Thoracic aorta (tissue), 2 donors: ENCODE results near the gene GMDS. TPM values are rescaled to one million over a fixed set of nuclear protein-coding genes. Genes with fewer than 3 reads are reported as not detected.

Experiments
- ATAC-seq: fragments of 150-250 bp; one replicate; pipeline ENCODE4 v1.8.0; 2017; ENCODE audit warnings: low read depth; ENCODE audit not compliant: insufficient number of reproducible peaks, low FRiP score
- DNase-seq: peaks from one replicate; pipeline ENCODE4 v3.0.0-alpha.2; 2020; ENCODE audit warnings: low spot score
- H3K27ac ChIP-seq, 2 donors: fragments of 200-600 bp; sonication (generic); 1 replicate in 1 of 2; 2 replicates in 1 of 2; pipeline ENCODE4 v1.5.1; 2016; ENCODE audit warnings: mild to moderate bottlenecking in 2 of 2, moderate library complexity in 2 of 2
- H3K27me3 ChIP-seq: fragments of 200-600 bp; sonication (generic); replicated peaks from 2 replicates; pipeline ENCODE4 v1.6.0; 2016; ENCODE audit warnings: mild to moderate bottlenecking; ENCODE audit not compliant: insufficient read depth
- H3K36me3 ChIP-seq: fragments of 200-600 bp; sonication (generic); one replicate; pipeline ENCODE4 v1.5.1; 2016
- H3K4me1 ChIP-seq, 2 donors: fragments of 200-600 bp; sonication (generic); 1 replicate in 1 of 2; 2 replicates in 1 of 2; pipeline versions ENCODE4 v1.5.1 to v1.6.0; 2016; ENCODE audit warnings: low read depth in 2 of 2, mild to moderate bottlenecking in 1 of 2; ENCODE audit not compliant: control insufficient read depth in 1 of 2
- H3K4me3 ChIP-seq: fragments of 200-600 bp; sonication (generic); 2 replicates; pipeline ENCODE4 v1.5.1; 2016; ENCODE audit warnings: mild to moderate bottlenecking
- H3K9me3 ChIP-seq: fragments of 200-600 bp; sonication (generic); 2 replicates; pipeline ENCODE4 v1.5.1; 2016
- total RNA-seq, 2 donors: library from RNA; depleted of rRNA; stranded (reverse); fragments of >200 nt; gene quantifications; one replicate each; pipeline versions ENCODE4 v1.1.0 to v1.2.3, GENCODE V29; 2016
- TF ChIP-seq, protein P1 (sequence below): fragments of 200-600 bp; sonication (generic); IDR thresholded peaks from one replicate; pipeline ENCODE4 v1.5.1; 2019; ENCODE audit warnings: antibody characterized with exemption

The GMDS gene
- total RNA-seq, 2 donors from 2014 or later, result 87.8 to 87.9 TPM

DNA sequence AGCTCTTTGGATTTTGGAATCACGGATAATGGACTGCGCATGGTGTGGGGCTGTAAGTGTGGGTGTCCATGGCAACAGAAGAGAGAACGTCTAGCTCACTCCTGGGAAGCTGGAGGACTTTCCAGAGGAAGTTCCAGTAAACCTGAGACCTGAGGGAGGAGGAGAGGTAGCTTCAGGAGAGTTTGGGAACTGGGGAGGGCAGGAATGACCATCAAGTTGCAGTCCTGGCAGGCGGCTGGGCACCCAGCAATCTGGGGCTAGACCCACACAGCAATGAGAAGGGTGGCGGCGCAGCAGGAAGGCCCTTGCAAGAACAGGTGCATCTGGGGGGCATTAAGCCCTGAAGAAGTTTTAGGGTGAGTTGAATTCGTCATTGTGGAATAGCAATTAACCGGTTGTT, 539.8 kb downstream of the GMDS start:
- DNase-seq (no peak), ATAC-seq (no peak)
- Histone ChIP-seq H3K27me3 (no peaks in the 10 kb centered on the region), H3K36me3 (no peaks in the 10 kb centered on the region), H3K4me3 (no peak overlapping the region), H3K9me3 (no peaks in the 10 kb centered on the region), H3K27ac (no peak overlapping the region), H3K4me1 (peaks cover 22 to 39% of the 10 kb centered on the region in 2 donors)
- TF ChIP-seq, protein P1, sequence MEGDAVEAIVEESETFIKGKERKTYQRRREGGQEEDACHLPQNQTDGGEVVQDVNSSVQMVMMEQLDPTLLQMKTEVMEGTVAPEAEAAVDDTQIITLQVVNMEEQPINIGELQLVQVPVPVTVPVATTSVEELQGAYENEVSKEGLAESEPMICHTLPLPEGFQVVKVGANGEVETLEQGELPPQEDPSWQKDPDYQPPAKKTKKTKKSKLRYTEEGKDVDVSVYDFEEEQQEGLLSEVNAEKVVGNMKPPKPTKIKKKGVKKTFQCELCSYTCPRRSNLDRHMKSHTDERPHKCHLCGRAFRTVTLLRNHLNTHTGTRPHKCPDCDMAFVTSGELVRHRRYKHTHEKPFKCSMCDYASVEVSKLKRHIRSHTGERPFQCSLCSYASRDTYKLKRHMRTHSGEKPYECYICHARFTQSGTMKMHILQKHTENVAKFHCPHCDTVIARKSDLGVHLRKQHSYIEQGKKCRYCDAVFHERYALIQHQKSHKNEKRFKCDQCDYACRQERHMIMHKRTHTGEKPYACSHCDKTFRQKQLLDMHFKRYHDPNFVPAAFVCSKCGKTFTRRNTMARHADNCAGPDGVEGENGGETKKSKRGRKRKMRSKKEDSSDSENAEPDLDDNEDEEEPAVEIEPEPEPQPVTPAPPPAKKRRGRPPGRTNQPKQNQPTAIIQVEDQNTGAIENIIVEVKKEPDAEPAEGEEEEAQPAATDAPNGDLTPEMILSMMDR, result no peak

DNA sequence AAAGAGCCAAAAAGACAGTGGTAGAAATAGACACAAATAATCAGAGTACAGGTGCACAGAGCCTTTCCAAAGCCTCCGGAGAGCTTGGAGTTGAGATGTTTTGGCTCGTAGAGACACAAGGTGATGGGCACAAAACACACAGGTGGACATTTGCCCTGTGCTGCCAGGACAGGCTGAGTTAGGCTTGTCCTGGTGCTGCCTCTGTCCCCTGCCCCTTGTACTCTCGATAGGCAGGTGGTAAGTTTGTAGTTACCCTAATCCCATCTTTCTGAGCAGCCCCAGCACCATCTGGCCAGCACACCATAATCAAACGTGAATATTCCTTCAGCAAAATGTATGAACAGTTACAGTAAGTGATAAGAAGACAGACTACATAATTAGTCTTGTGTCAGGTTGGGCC, 540.2 kb downstream of the GMDS start:
- no peak overlapping the region for H3K4me3 ChIP-seq

DNA sequence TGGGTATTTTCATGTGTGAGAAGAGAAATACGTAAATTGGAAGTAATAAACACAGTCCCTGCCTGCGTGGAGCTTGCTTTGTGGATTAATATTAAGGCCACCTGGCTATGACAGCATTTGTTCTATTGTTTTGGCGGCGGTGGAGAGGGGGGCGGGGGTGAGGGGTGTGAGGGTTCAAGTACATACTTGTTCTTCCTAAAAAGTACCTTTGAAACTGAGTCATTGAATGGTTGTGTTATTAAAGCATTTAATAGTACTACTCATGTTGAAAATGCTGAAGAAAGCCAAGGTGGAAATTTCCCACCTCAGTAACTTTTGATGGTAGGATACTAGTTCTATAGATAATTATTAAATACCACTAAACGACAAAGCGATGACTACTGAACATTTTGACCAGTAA, 540.7 kb downstream of the GMDS start:
- no peak overlapping the region for H3K27ac ChIP-seq
- DNase-seq (no peak), ATAC-seq (no peak)
- H3K9me3 ChIP-seq, result no peaks in the 10 kb centered on the region
- TF ChIP-seq, protein P1, result no peak
- H3K27me3 ChIP-seq, result no peaks in the 10 kb centered on the region
- peaks cover 29 to 48% of the 10 kb centered on the region in 2 donors for H3K4me1 ChIP-seq
- H3K4me3 ChIP-seq, result no peak overlapping the region
- H3K36me3 ChIP-seq, result no peaks in the 10 kb centered on the region

More for the DNA sequence above, 540.2 kb downstream of the GMDS start:
- Histone ChIP-seq H3K36me3 (no peaks in the 10 kb centered on the region), H3K27me3 (no peaks in the 10 kb centered on the region), H3K9me3 (no peaks in the 10 kb centered on the region), H3K4me1 (peaks cover 26 to 43% of the 10 kb centered on the region in 2 donors), H3K27ac (no peak overlapping the region)
- no peak for ATAC-seq
- TF ChIP-seq, protein P1, result no peak
- no peak for DNase-seq

DNA sequence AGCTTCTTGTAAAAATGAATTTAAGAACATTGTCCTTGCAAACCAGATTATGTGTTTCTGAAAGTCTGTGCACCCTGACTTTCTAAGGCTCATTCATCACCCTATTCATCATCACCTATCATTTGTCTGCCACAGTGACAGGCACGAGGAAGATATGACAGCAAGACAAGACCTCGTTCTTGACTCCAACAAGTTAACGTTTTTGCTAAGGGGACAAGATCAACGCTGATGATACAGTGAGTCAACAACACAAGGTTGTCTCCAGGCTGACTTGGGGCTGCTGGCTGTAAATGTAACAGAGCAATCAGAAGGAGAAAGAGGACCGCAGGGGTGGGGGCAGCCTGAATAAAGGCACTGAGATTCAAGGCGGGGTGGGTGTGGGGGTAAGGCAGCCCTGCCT, 541.5 kb downstream of the GMDS start:
- H3K27me3 ChIP-seq, result no peaks in the 10 kb centered on the region
- peaks cover 30 to 56% of the 10 kb centered on the region in 2 donors for H3K4me1 ChIP-seq
- DNase-seq (no peak), ATAC-seq (no peak)
- H3K9me3 ChIP-seq, result no peaks in the 10 kb centered on the region
- H3K36me3 ChIP-seq, result no peaks in the 10 kb centered on the region
- peak overlapping the region; percentile 93 to 95 for H3K27ac ChIP-seq
- TF ChIP-seq, protein P1, result no peak
- no peak overlapping the region for H3K4me3 ChIP-seq

DNA sequence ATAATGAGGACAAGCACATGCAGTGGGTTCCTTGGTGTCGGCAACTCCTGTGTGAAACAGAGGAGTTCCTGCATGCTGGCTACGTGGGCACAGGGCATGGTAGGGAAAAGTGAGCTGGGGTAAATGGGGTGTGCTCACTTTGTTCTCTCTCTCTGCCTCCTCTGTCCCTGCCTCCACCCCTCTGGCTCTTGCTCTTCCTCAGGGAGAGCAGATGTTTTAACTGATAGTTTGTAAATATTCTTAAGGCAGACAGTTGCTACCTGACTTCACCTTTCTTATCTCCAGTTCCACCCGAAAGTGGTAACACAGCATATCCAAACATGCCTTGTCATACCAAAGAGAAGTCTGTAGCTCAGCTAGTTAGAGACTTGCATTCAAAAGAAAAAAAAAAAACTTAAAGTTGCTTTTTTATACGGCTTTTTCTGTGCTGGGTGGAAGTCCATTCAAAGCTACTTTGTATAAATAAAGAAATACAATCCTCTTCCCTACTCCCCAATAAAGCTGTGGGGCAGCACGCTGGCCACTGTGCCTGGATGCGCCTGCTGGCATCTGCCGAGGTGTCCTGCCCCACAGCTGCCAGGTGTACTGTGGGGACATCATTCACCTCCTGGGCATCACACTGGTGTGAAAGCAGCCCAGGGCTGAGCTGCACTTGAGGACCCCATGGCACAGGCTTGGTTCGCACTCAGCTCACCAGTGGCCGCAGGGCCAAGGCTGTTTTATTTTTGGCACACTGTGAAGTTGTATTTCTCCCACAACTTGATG, 542.1 kb downstream of the GMDS start:
- Histone ChIP-seq H3K27ac (peak overlapping the region; percentile 93 to 95), H3K4me3 (no peak overlapping the region)

More for the DNA sequence above, 542.1 kb downstream of the GMDS start:
- no peaks in the 10 kb centered on the region for H3K9me3 ChIP-seq
- no peaks in the 10 kb centered on the region for H3K27me3 ChIP-seq
- peaks cover 30 to 59% of the 10 kb centered on the region in 2 donors for H3K4me1 ChIP-seq
- ATAC-seq, result no peak
- H3K36me3 ChIP-seq, result no peaks in the 10 kb centered on the region
- TF ChIP-seq, protein P1, result no peak
- DNase-seq, result no peak
